Endothelial cell of umbilical vein (primary cell): ENCODE results near the gene CSF3. TPM values are rescaled to one million over a fixed set of nuclear protein-coding genes. Genes with fewer than 3 reads are reported as not detected.

Experiments
- Bru-seq: library from RNA; stranded (reverse); fragments of 400-500 nt; gene quantifications from one replicate; lab custom pipeline; 2021; lab: Mats Ljungman, UMichigan
- BruChase-seq, 2 experiments: library from RNA; stranded (reverse); fragments of 400-500 nt; gene quantifications; one replicate each; lab custom pipeline; 2021; lab: Mats Ljungman, UMichigan
- BruUV-seq: library from RNA; stranded (reverse); fragments of 400-500 nt; replicated peaks from 2 replicates; lab custom pipeline; 2021; lab: Mats Ljungman, UMichigan
- CTCF ChIA-PET: fragments of 300-600, 350-600 bp; sonication (Branson Sonifier 250); formaldehyde crosslinking; loops from one replicate; lab custom pipeline; 2021; ENCODE audit warnings: antibody characterized with exemption, inconsistent platforms; lab: Charles Lee
- POLR2A ChIA-PET: fragments of 300-600, 350-600 bp; sonication (Branson Sonifier 250); formaldehyde crosslinking; loops from one replicate; lab custom pipeline; 2021; ENCODE audit warnings: antibody characterized with exemption, inconsistent platforms; lab: Charles Lee
- DNase-seq: peaks from one replicate; pipeline ENCODE4 v3.0.0-alpha.2; 2011; ENCODE audit warnings: low read depth, low spot score
- FAIRE-seq: peaks from 2 replicates; lab custom pipeline; 2011; peaks lifted over from hg19 to GRCh38; lab: Jason Lieb, UNC
- H2AFZ ChIP-seq: 2 replicates; pipeline ENCODE4 v1.6.0; 2012; ENCODE audit warnings: low read depth, low read length, control low read depth, inconsistent platforms
- H3K27ac ChIP-seq: 2 replicates; pipeline ENCODE4 v1.5.1; 2011; ENCODE audit warnings: low read depth, mild to moderate bottlenecking, control low read depth, low read length, moderate library complexity; ENCODE audit not compliant: insufficient read depth
- H3K27me3 ChIP-seq, 2 experiments: 2 replicates each; pipeline versions ENCODE4 v1.6.0 to v1.6.1; 2011; ENCODE audit warnings: low read length in 2 of 2, mixed read lengths in 1 of 2; ENCODE audit not compliant: control insufficient read depth in 2 of 2, insufficient read depth in 2 of 2
- H3K36me3 ChIP-seq, 2 experiments: 2 replicates in 1 of 2; 3 replicates in 1 of 2; pipeline ENCODE4 v1.5.1; 2011; ENCODE audit warnings: low read length in 2 of 2, mild to moderate bottlenecking in 1 of 2, moderate library complexity in 1 of 2; ENCODE audit not compliant: control insufficient read depth in 2 of 2, insufficient read depth in 2 of 2; ENCODE audit errors: extremely low read depth in 1 of 2
- H3K4me1 ChIP-seq: 3 replicates; pipeline ENCODE4 v1.5.1; 2011; ENCODE audit warnings: mild to moderate bottlenecking, low read length; ENCODE audit not compliant: control insufficient read depth, insufficient read depth; ENCODE audit errors: extremely low read depth
- H3K4me2 ChIP-seq: 2 replicates; pipeline ENCODE4 v1.6.1; 2011; ENCODE audit warnings: low read length, control low read depth, mixed read lengths; ENCODE audit not compliant: insufficient read depth
- H3K4me3 ChIP-seq, 3 experiments: fragments of 200-600 bp in 1 of 3; sonication (generic), shearing (Covaris generic) in 1 of 3; replicated peaks in 1 of 3; 2 replicates each; pipeline ENCODE4 v1.5.1; 2011 to 2016; ENCODE audit warnings: control low read depth in 3 of 3, low read length in 3 of 3, mild to moderate bottlenecking in 2 of 3, inconsistent platforms in 1 of 3, low read depth in 1 of 3, moderate library complexity in 1 of 3; ENCODE audit not compliant: insufficient read depth in 1 of 3
- H3K79me2 ChIP-seq: 2 replicates; pipeline ENCODE4 v1.6.0; 2012; ENCODE audit warnings: low read length, inconsistent platforms; ENCODE audit not compliant: control insufficient read depth, insufficient read depth
- H3K9ac ChIP-seq: replicated peaks from 2 replicates; pipeline ENCODE3; 2011; ENCODE audit warnings: low read length, control low read depth; ENCODE audit not compliant: insufficient read depth; ENCODE audit errors: extremely low read depth
- H3K9me1 ChIP-seq: replicated peaks from 3 replicates; pipeline ENCODE4 v1.6.0; 2011; ENCODE audit warnings: mild to moderate bottlenecking, low read length; ENCODE audit not compliant: control insufficient read depth, insufficient read depth; ENCODE audit errors: extremely low read depth
- H3K9me3 ChIP-seq: replicated peaks from 2 replicates; pipeline ENCODE4 v1.5.1; 2012; ENCODE audit warnings: low read length, inconsistent platforms; ENCODE audit not compliant: control insufficient read depth, insufficient read depth
- H4K20me1 ChIP-seq: replicated peaks from 2 replicates; pipeline ENCODE3; 2011; ENCODE audit warnings: mild to moderate bottlenecking, low read length; ENCODE audit not compliant: control insufficient read depth, insufficient read depth; ENCODE audit errors: extremely low read depth
- FOS ChIP-seq: IDR thresholded peaks from 2 replicates; pipeline ENCODE4 v1.6.1; 2011; ENCODE audit warnings: mild to moderate bottlenecking, low read length, moderate library complexity, borderline replicate concordance; ENCODE audit not compliant: insufficient read depth
- POLR2AphosphoS5 ChIP-seq: IDR thresholded peaks from 2 replicates; pipeline ENCODE4 v1.6.1; 2012; ENCODE audit warnings: low read depth, mild to moderate bottlenecking, control low read depth, low read length, moderate library complexity; ENCODE audit not compliant: insufficient read depth
- dilution Hi-C: fragments of 300-500 bp; cut with MboI; formaldehyde crosslinking; loops from one replicate; pipeline ENCODE4 v1.15.0; 2019; ENCODE audit warnings: low sequenced_read_pairs; ENCODE audit not compliant: extremely low pct_ligation_motif_present
- intact Hi-C: fragments of 100-400 bp; cut with micrococcal nuclease; formaldehyde crosslinking; loops from one replicate; pipeline ENCODE4 v1.10.0; 2022
- long read RNA-seq: library from polyadenylated mRNA; stranded (forward); transcript quantifications from one replicate; pipeline ENCODE4 v2.0.0, GENCODE V29; 2021
- polyA minus RNA-seq, 3 experiments: library from RNA; depleted of rRNA, polyadenylated mRNA; stranded (reverse); fragments of >200 nt; gene quantifications; 1 replicate in 1 of 3; 2 replicates in 2 of 3; pipeline ENCODE4 v1.2.3, GENCODE V29; 2011
- polyA plus RNA-seq, 4 experiments: library from polyadenylated mRNA; depleted of rRNA in 3 of 4; stranded (reverse) in 3 of 4; unstranded in 1 of 4; fragments of >200 nt; gene quantifications; 2 replicates each; pipeline versions ENCODE4 v1.2.1 to v1.2.3, GENCODE V29; 2011 to 2012; ENCODE audit warnings: missing spikeins in 1 of 4
- total RNA-seq: library from RNA; stranded (reverse); gene quantifications from 2 replicates; pipeline ENCODE4 v1.2.3, GENCODE V29; 2021

CSF3 gene, protein sequence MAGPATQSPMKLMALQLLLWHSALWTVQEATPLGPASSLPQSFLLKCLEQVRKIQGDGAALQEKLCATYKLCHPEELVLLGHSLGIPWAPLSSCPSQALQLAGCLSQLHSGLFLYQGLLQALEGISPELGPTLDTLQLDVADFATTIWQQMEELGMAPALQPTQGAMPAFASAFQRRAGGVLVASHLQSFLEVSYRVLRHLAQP
- total RNA-seq (2.4 and 2.9 TPM in 2 replicates), polyA plus RNA-seq (0.80 and 1.0 TPM in 2 replicates), polyA minus RNA-seq (0.21 and 0.51 TPM in 2 replicates), Bru-seq, nascent RNA (percentile 31 among the genes with signal in this experiment), BruChase-seq, experiment 1, labeled RNA remaining after a 6-hour chase (percentile 34 among the genes with signal in this experiment), BruChase-seq, experiment 2, labeled RNA remaining after a 2-hour chase (percentile 39 among the genes with signal in this experiment)
- polyA plus RNA-seq (2011; cell fraction: cytosol; rRNA removed) = 0.96 and 1.5 TPM in 2 replicates
- 2.5 and 2.7 TPM in 2 replicates for polyA plus RNA-seq (2011; cell fraction: nucleus; rRNA removed)
- 1.6 and 3.1 TPM in 2 replicates for polyA plus RNA-seq (2012)
- polyA minus RNA-seq (2011; cell fraction: cytosol; rRNA and poly(A)+ RNA removed) = not detected
- polyA minus RNA-seq (2011; cell fraction: nucleus; rRNA and poly(A)+ RNA removed) = 0.72 and 1.8 TPM in 2 replicates
- long read RNA-seq, partial matches to known transcripts = 1 of 4 reads
- long read RNA-seq, other reads (novel, unspliced or antisense) = 1 of 4 reads

DNA sequence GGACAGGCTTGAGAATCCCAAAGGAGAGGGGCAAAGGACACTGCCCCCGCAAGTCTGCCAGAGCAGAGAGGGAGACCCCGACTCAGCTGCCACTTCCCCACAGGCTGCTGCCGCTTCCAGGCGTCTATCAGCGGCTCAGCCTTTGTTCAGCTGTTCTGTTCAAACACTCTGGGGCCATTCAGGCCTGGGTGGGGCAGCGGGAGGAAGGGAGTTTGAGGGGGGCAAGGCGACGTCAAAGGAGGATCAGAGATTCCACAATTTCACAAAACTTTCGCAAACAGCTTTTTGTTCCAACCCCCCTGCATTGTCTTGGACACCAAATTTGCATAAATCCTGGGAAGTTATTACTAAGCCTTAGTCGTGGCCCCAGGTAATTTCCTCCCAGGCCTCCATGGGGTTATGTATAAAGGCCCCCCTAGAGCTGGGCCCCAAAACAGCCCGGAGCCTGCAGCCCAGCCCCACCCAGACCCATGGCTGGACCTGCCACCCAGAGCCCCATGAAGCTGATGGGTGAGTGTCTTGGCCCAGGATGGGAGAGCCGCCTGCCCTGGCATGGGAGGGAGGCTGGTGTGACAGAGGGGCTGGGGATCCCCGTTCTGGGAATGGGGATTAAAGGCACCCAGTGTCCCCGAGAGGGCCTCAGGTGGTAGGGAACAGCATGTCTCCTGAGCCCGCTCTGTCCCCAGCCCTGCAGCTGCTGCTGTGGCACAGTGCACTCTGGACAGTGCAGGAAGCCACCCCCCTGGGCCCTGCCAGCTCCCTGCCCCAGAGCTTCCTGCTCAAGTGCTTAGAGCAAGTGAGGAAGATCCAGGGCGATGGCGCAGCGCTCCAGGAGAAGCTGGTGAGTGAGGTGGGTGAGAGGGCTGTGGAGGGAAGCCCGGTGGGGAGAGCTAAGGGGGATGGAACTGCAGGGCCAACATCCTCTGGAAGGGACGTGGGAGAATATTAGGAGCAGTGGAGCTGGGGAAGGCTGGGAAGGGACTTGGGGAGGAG, at the start of gene CSF3:
Gene CSF3 (plus strand): TSS at position 436 of the 993 bp plus-strand sequence. CDS start 35 bp downstream, at position 471.
- dilution Hi-C loops = no loop called here
- H3K9me1 ChIP-seq = no peaks in the 10 kb centered on the region

More for the DNA sequence above, at the start of gene CSF3:
- no peaks in the 10 kb centered on the region for H4K20me1 ChIP-seq
- peak within 1 kb of the TSS; percentile 46 for H3K9ac ChIP-seq
- TF ChIP-seq POLR2AphosphoS5 = peak; percentile 43
- TF ChIP-seq FOS = no peak
- intact Hi-C loops = loop anchor here (10.0 kb wide), 1 partner anchor 270 kb away; the partner anchor contains the start of gene CDC6
- H3K27me3 ChIP-seq = no peaks in the 10 kb centered on the region
- peaks cover 56% of the 10 kb centered on the region for H3K4me1 ChIP-seq
- DNase-seq (peak; percentile 31), FAIRE-seq (no peak)
- peak within 1 kb of the TSS; percentile 49 for H3K4me2 ChIP-seq
- peak within 1 kb of the TSS; percentile 88 for H3K27ac ChIP-seq
- TSS peak; percentile 43 for BruUV-seq
- peak within 1 kb of the TSS; percentile 36 for H2AFZ ChIP-seq
- CTCF ChIA-PET = interaction anchor here (1.2 to 10.7 kb wide), 13 partner anchors 11 to 152 kb away, joined by 3 to 246 read pairs (median 10); partner anchors contain the start of genes MED24, MSL1 and PSMD3
- peak within 1 kb of the TSS in 1 of 3 experiments; percentile 5 for H3K4me3 ChIP-seq
- H3K36me3 ChIP-seq = peaks cover 0 to 3% of the 10 kb centered on the region in 2 experiments
- peaks cover 18% of the 10 kb centered on the region for H3K79me2 ChIP-seq
- no peaks in the 10 kb centered on the region for H3K9me3 ChIP-seq
- POLR2A ChIA-PET = interaction anchor here (0.6 to 1.2 kb wide), 3 partner anchors 11 to 280 kb away, joined by 3 to 6 read pairs (median 5); no protein-coding TSS in a partner anchor
